IPS-18a (cell line): ENCODE measurements around the gene IDH3G.
"Not testable (repeated sequence)": the region's sequence is repeated elsewhere in the genome, so short reads cannot be mapped to it uniquely, and the experiment has no call there.

Experiments used
- H3K27ac ChIP-seq: one replicate; pipeline ENCODE4 v1.5.1; 2013; ENCODE audit warnings: low read length
- H3K27me3 ChIP-seq: one replicate; pipeline ENCODE4 v1.6.1; 2013; ENCODE audit warnings: mild to moderate bottlenecking, low read length; ENCODE audit not compliant: control insufficient read depth, insufficient read depth
- H3K36me3 ChIP-seq: one replicate; pipeline ENCODE4 v1.6.1; 2013; ENCODE audit warnings: low read depth, low read length; ENCODE audit not compliant: control insufficient read depth
- H3K4me1 ChIP-seq: one replicate; pipeline ENCODE4 v1.6.1; 2013; ENCODE audit warnings: low read depth, low read length; ENCODE audit not compliant: control insufficient read depth
- H3K4me3 ChIP-seq: one replicate; pipeline ENCODE4 v1.5.1; 2013; ENCODE audit warnings: low read length
- H3K9ac ChIP-seq: one replicate; pipeline ENCODE4 v1.6.1; 2013; ENCODE audit warnings: mild to moderate bottlenecking, low read length, moderate library complexity
- H3K9me3 ChIP-seq: one replicate; pipeline ENCODE4 v1.6.1; 2013; ENCODE audit warnings: low read depth, low read length; ENCODE audit not compliant: control insufficient read depth

IDH3G gene

DNA sequence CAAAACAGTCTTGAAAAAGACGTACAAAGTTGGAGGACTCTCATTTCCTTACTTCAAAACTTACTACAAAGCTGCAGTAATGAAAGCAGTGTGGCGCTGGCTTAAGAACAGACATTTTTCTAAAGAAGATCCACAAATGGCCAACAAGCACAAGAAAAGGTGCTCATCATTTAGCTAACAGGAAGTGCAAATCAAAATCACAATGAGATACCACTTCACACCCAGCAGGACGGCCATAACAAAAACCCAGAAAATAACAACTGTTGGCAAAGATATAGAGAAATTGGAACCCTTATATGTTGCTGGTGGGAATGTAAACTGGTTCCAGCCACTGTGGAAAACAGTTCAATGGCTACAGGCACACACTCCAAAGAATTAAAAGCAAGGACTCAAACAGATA lies 32.8 kb upstream of the IDH3G start:
- Histone ChIP-seq H3K36me3 (no peaks in the 10 kb centered on the region), H3K9ac (no peak overlapping the region), H3K27me3 (peaks cover 6% of the 10 kb centered on the region), H3K27ac (no peak overlapping the region), H3K4me3 (no peak overlapping the region), H3K4me1 (no peaks in the 10 kb centered on the region), H3K9me3 (peaks cover 4% of the 10 kb centered on the region)

DNA sequence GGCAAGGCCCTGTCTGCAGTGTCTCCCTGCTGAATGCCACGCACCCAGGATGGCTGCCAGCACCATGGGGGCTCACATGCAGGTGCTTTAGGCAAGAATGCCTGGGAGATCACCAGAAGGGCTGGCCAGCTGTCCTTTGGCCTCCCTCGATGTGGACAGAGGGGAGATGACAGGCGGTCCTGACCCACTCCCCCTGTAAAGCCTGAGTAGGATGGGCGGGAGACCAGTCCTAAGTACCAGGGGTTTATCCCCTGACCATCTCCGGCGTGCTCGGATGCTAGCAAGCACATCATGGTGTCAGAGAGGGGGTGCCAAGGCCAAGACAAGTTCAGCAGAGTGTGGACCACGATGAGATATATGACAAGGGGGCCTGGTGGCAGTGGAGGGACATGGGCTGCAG lies 30.9 kb upstream of the IDH3G start:
- H3K4me3 ChIP-seq, result no peak overlapping the region
- H3K36me3 ChIP-seq, result no peaks in the 10 kb centered on the region
- peaks cover 4% of the 10 kb centered on the region for H3K9me3 ChIP-seq
- no peaks in the 10 kb centered on the region for H3K27me3 ChIP-seq
- H3K9ac ChIP-seq, result no peak overlapping the region
- H3K4me1 ChIP-seq, result no peaks in the 10 kb centered on the region
- H3K27ac ChIP-seq, result no peak overlapping the region

DNA sequence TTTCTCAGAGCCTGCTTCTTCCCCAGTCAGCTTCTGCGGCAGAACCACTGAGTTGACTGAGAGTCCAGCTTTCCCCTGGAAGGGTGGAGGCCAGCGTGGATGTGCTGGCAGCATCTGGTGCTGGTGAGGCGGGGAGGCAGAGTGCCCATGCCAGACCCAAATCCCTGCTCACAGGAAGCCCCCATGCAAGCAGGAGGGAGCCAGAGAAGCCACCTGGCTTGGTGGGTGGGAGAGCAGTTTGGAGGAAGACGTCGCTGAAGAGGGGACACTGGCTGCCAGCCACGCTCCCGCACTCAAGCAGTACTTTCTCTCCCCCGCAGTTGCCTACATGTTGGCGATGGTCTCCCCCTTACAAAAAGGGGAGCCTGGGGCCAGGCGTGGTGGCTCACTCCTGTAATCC lies 30.2 kb upstream of the IDH3G start:
- Histone ChIP-seq H3K27ac (no peak overlapping the region), H3K9me3 (peaks cover 4% of the 10 kb centered on the region), H3K9ac (no peak overlapping the region), H3K27me3 (no peaks in the 10 kb centered on the region), H3K4me3 (no peak overlapping the region), H3K4me1 (peaks cover 3% of the 10 kb centered on the region), H3K36me3 (no peaks in the 10 kb centered on the region)

DNA sequence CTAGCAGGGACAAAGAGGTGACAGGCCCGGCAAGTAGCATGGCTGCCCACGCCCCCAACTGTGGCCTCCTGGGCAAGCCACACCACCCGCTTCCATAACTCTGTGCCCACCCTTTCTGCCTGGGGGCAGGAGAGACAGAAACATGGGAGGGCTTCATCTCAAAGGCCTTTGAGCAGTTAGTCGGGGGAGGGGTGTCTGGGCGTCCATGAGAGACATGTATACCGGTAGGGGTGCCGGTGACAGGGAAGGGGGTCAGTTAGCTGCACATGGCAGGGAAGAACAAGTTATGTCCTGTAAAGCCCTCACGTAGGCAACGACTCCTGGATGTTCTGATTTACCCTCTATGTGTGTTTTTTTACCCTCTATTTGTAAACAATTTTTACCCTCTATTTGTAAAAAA lies 26.9 kb upstream of the IDH3G start:
- Histone ChIP-seq H3K4me1 (peaks cover 3% of the 10 kb centered on the region), H3K27me3 (no peaks in the 10 kb centered on the region), H3K36me3 (no peaks in the 10 kb centered on the region), H3K9ac (no peak overlapping the region), H3K27ac (no peak overlapping the region), H3K9me3 (peaks cover 8% of the 10 kb centered on the region), H3K4me3 (no peak overlapping the region)

DNA sequence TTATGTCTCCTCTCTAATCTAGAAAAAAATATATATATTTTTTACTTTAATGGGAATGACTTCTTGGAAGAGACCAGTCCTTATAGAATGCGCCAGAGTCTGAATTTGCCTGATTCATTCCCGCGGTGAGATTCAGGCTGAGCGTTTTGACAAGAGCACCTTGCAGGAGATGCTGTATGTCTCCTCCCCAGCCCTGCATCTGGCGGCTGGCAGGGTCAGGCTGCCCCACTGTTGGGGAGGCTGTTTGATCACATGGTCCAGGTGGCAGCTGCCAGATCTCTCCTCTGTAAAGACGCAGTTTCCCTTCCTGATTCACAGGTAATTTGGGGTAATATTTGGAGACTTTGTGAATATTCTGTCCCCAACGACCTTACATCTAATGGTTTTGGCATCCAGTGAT lies 26.4 kb upstream of the IDH3G start:
- H3K4me1 ChIP-seq, result peaks cover 3% of the 10 kb centered on the region
- H3K27ac ChIP-seq, result no peak overlapping the region
- no peak overlapping the region for H3K4me3 ChIP-seq
- H3K9ac ChIP-seq, result no peak overlapping the region
- H3K36me3 ChIP-seq, result no peaks in the 10 kb centered on the region
- H3K27me3 ChIP-seq, result no peaks in the 10 kb centered on the region
- H3K9me3 ChIP-seq, result peaks cover 8% of the 10 kb centered on the region

DNA sequence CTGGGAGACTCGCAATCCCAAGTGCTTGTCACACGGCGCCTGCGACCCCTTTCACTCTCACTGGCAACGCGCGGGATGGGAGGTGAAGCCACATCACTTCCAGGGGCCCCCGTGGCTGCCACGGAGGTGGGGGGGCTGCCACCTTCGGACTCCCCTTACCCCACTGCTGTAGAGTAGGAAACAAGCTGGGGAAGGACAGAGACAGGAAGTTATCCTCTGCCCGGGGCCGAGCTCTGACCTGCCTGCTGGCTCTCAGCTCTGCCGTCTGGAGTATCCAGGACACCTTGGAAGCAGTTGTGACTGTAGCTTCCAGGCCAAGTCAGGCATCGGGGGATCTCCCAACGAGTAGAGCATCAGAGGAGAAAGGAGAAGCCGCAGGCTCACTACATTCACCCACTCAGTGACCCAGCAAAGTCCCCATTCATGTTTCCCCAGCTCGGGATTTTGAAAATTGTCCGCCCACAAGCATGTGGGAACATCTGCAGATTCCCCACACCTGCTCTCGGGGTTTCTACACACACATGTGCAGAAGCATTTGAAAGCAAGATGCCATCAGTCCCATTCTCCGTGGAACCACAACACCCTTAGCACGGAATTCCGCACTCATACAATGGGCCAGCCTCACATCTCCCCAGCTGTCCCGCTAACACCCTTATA lies 25.3 kb upstream of the IDH3G start:
- Histone ChIP-seq H3K27ac (no peak overlapping the region), H3K27me3 (no peaks in the 10 kb centered on the region), H3K9me3 (peaks cover 8% of the 10 kb centered on the region), H3K4me1 (peaks cover 3% of the 10 kb centered on the region), H3K4me3 (peak overlapping the region; percentile 53), H3K9ac (peak overlapping the region; percentile 43), H3K36me3 (no peaks in the 10 kb centered on the region)

DNA sequence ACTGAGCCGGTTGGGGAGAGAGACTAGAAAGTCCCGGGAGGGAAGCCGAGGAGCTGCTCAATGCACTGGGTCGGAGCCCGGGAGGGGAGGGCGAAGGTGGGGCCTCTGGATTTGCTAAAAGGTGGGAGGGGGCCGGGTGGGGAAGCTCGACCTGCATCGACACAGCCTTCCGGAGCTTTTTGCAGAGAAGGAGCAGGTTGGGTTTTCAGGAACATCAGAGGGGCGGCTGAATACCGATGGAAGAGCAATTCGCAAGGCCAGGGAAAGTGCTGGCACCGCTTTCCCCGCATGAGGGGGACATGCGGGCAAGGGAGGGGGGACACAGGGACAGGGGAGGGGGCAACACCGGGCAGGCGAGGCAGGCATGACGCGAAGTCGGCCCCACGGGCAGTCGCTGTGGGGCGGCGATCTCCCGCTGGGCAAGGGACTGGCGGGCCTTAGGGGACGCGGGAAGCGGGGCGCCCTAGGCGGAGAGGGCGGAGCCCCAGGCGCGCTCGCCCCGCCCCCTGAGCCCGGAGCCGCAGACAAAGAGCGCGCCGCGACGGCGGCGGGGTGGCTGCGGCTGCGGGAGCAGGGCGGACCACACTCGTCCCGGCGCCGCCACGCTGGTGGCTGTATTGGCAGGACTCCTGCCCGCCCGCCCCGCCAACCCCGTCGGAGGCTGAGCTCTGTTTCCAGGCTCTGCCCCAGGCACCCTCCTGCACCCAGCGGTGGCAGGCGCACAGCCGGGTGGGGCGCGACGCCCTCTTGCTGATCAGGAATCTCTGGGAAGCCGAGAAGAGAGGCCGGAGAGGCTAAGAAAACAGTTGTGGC lies 24.6 kb upstream of the IDH3G start:
- Histone ChIP-seq H3K36me3 (no peaks in the 10 kb centered on the region), H3K4me1 (peaks cover 3% of the 10 kb centered on the region), H3K9ac (peak overlapping the region; percentile 43), H3K27me3 (no peaks in the 10 kb centered on the region), H3K4me3 (peak overlapping the region; percentile 53), H3K27ac (no peak overlapping the region), H3K9me3 (peaks cover 8% of the 10 kb centered on the region)

DNA sequence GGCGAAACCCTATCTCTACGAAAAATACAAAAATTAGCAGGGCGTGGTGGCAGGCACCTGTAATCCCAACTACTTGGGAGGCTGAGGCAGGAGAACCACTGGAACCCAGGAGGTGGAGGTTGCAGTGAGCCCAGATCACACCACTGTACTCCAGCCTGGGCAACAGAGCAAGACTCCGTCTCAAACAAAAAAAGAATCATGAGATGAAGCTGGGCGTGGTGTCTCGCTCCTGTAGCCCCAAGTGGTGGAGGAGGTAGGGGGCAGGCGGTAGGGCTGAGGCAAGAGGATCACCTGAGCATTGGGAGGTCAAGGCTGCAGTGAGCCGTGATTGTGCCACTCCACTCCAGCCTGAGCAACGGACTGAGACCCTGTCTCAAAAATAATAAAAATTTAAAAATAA lies 23.9 kb upstream of the IDH3G start:
- H3K27me3 ChIP-seq, H3K9ac ChIP-seq, H3K36me3 ChIP-seq, H3K9me3 ChIP-seq, H3K4me3 ChIP-seq, H3K27ac ChIP-seq, H3K4me1 ChIP-seq: not testable (repeated sequence)

DNA sequence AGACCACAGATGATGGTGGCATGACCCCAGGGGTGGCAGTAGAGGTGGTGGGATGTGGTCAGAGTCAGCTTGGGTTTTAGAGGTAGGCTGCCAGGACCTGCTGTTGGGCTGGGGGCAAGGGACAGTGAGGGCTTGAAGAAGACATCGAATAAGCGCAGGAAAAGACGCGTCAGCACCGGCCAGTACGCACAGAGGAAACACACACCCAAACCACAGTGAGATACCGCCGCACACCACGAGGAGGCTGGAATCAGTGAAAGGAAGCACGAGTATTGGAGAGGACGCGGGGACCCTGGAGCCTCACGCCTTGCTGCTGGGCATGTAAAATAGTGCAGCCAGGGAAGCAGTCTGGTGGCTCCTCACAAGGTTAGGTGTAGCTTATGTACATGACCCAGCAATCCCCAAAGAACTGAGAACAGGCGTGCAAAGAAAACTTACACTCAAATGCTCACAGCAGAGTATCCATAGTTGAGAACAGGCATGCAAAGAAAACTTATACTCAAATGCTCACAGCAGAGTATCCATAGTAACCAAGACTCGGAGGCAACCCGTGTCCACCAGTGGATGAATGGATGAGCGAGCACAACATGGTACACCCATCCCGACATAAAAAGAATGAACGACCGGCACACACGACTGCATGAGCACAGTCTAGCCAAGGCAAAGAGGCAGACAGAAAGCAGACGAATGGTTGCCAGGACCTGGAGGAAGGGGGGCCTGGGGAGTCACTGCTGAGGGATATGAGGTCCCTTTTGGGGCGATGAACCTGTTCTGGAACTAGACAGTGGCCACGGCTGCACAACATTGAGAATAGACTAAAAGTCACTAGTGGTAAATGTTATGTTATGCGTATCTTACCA lies 22.9 kb upstream of the IDH3G start:
- Histone ChIP-seq H3K36me3 (no peaks in the 10 kb centered on the region), H3K27me3 (no peaks in the 10 kb centered on the region), H3K9me3 (peaks cover 4% of the 10 kb centered on the region), H3K9ac (no peak overlapping the region), H3K27ac (no peak overlapping the region), H3K4me3 (no peak overlapping the region), H3K4me1 (peaks cover 7% of the 10 kb centered on the region)

DNA sequence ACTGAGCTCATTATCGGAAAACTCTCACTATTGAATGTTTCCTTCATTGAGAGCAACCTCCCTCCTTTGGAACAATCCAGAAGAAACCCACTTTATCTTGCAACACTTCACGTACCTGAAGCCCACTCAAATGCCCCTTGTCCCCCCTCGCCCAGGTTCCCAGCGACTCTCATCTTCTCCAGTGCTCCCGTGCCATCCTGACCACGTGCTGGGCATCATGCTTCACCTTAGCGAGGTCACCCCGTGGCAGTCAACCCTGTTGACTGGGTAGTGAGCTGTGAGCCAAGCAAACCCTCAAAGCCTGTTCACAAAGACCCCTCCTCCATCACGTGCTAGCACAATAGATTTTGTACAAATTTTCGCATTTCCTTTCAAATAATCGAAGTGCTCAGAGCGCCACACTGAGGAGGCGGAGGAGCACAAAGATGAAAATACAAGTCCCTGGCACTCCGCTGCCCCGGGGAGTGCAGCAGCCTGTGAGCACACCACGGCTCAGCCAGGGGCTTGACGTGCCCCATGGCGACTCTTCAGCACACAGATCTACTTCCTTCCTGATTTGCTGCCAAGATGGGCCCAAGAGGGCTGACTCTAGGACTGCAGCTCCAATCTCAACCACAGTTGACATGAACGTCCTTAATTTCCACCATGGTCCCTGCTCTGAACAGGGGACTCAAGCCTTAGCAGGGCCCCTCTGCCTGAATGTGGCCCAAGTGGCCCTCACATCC lies 20.6 kb upstream of the IDH3G start:
- Histone ChIP-seq H3K36me3 (no peaks in the 10 kb centered on the region), H3K9me3 (peaks cover 4% of the 10 kb centered on the region), H3K27me3 (no peaks in the 10 kb centered on the region), H3K4me3 (no peak overlapping the region), H3K4me1 (peaks cover 7% of the 10 kb centered on the region), H3K27ac (no peak overlapping the region), H3K9ac (no peak overlapping the region)

DNA sequence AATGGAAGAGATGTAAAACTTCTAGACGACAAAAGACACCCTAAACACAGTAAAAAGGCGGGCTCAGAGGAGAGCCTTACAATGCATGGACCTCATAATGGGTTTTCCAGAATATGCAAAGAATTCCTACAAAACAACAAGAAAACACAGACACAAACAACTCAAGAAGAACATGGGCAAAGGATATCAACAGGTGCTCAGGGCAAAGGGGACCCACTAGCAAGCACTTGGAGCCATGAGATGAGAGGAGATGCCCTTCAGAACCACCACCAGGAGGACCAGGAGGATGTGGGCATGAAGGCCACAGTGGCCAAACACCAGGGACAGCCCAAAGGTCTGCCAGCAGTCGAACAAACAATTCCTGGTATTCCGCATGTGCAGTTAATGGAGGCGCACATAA lies 19.0 kb upstream of the IDH3G start:
- Histone ChIP-seq H3K27me3 (no peaks in the 10 kb centered on the region), H3K36me3 (no peaks in the 10 kb centered on the region), H3K27ac (no peak overlapping the region), H3K9ac (no peak overlapping the region), H3K4me3 (no peak overlapping the region), H3K9me3 (peaks cover 4% of the 10 kb centered on the region), H3K4me1 (peaks cover 5% of the 10 kb centered on the region)
